HEK293 (cell line): Measurements from ENCODE around the gene APEX1.

Experiments used
- CTCF ChIA-PET: fragments of 350-600 bp; formaldehyde crosslinking; extraction: SDS; loops from one replicate; lab custom pipeline; 2021; ENCODE audit warnings: antibody characterized with exemption; lab: Yijun Ruan, JAX
- POLR2A ChIA-PET: fragments of 300-600 bp; formaldehyde crosslinking; extraction: SDS; loops from one replicate; lab custom pipeline; 2020; ENCODE audit warnings: antibody characterized with exemption, inconsistent platforms; lab: Yijun Ruan, JAX
- H3K27ac ChIP-seq: fragments of 200-500 bp; sonication (Bioruptor generic); 2 replicates; pipeline ENCODE4 v1.5.1; 2014; ENCODE audit warnings: low read depth, low read length, control low read depth, inconsistent platforms; ENCODE audit errors: extremely low read depth
- H3K36me3 ChIP-seq, 2 experiments: fragments of 200-500 bp in 1 of 2; sonication (Bioruptor generic) in 1 of 2; 1 replicate in 1 of 2; 2 replicates in 1 of 2; pipeline ENCODE4 v1.5.1; 2014 to 2017; ENCODE audit warnings: inconsistent platforms in 2 of 2, low read length in 2 of 2; ENCODE audit not compliant: control insufficient read depth in 2 of 2, insufficient read depth in 1 of 2
- H3K4me1 ChIP-seq: fragments of 200-500 bp; sonication (Bioruptor generic); 2 replicates; pipeline ENCODE4 v1.5.1; 2014; ENCODE audit warnings: mild to moderate bottlenecking, low read length, inconsistent platforms; ENCODE audit not compliant: control insufficient read depth, insufficient read depth
- H3K4me3 ChIP-seq: 2 replicates; pipeline ENCODE4 v1.5.1; 2011; ENCODE audit warnings: low read depth, mild to moderate bottlenecking, control low read depth, low read length, moderate library complexity
- H3K9me3 ChIP-seq: fragments of 200-500 bp; sonication (Bioruptor generic); 2 replicates; pipeline ENCODE4 v1.5.1; 2014; ENCODE audit warnings: low read depth, low read length, inconsistent platforms; ENCODE audit not compliant: control insufficient read depth, insufficient read depth
- GFI1B ChIP-seq: fragments of 450-650 bp; formaldehyde crosslinking; IDR thresholded peaks from 2 replicates; pipeline ENCODE4 v1.5.1; 2016; ENCODE audit warnings: missing biosample characterization, missing genetic modification characterization
- GLI4 ChIP-seq: fragments of 450-650 bp; formaldehyde crosslinking; IDR thresholded peaks from 2 replicates; pipeline ENCODE4 v1.5.1; 2016; ENCODE audit warnings: missing biosample characterization, missing genetic modification characterization
- GLIS1 ChIP-seq: fragments of 450-650 bp; formaldehyde crosslinking; IDR thresholded peaks from 2 replicates; pipeline ENCODE4 v1.5.1; 2016; ENCODE audit warnings: missing biosample characterization, missing genetic modification characterization
- HOXA7 ChIP-seq: sonication (generic); formaldehyde crosslinking; IDR thresholded peaks from 2 replicates; pipeline ENCODE4 v1.8.1; 2022; ENCODE audit warnings: missing genetic modification reagents, borderline replicate concordance
- OVOL3 ChIP-seq: fragments of 450-650 bp; formaldehyde crosslinking; IDR thresholded peaks from 2 replicates; pipeline ENCODE4 v1.5.1; 2016; ENCODE audit warnings: missing biosample characterization, missing genetic modification characterization
- PATZ1 ChIP-seq: fragments of 450-650 bp; formaldehyde crosslinking; IDR thresholded peaks from 2 replicates; pipeline ENCODE4 v1.5.1; 2016; ENCODE audit warnings: missing biosample characterization, missing genetic modification characterization
- SCRT1 ChIP-seq: fragments of 450-650 bp; formaldehyde crosslinking; IDR thresholded peaks from 2 replicates; pipeline ENCODE4 v1.5.1; 2016; ENCODE audit warnings: missing biosample characterization, missing genetic modification characterization, borderline replicate concordance
- SP3 ChIP-seq: fragments of 450-650 bp; formaldehyde crosslinking; IDR thresholded peaks from 2 replicates; pipeline ENCODE4 v1.5.1; 2016; ENCODE audit warnings: missing biosample characterization, missing genetic modification characterization
- ZBTB11 ChIP-seq: fragments of 450-650 bp; formaldehyde crosslinking; conservative IDR thresholded peaks from 2 replicates; pipeline ENCODE4 v1.5.1; 2016; ENCODE audit warnings: low read depth, missing biosample characterization, missing genetic modification characterization
- ZBTB8A ChIP-seq: fragments of 450-650 bp; formaldehyde crosslinking; IDR thresholded peaks from 2 replicates; pipeline ENCODE4 v1.5.1; 2016; ENCODE audit warnings: missing biosample characterization, missing genetic modification characterization
- ZNF132 ChIP-seq: fragments of 450-650 bp; formaldehyde crosslinking; IDR thresholded peaks from 2 replicates; pipeline ENCODE4 v1.5.1; 2017; ENCODE audit warnings: missing biosample characterization, missing genetic modification characterization, borderline replicate concordance
- ZNF155 ChIP-seq: fragments of 450-650 bp; formaldehyde crosslinking; IDR thresholded peaks from 2 replicates; pipeline ENCODE4 v1.5.1; 2016; ENCODE audit warnings: missing biosample characterization, missing genetic modification characterization
- ZNF239 ChIP-seq: fragments of 450-650 bp; formaldehyde crosslinking; IDR thresholded peaks from 2 replicates; pipeline ENCODE4 v1.5.1; 2016; ENCODE audit warnings: missing biosample characterization, missing genetic modification characterization
- ZNF26 ChIP-seq: fragments of 450-650 bp; formaldehyde crosslinking; IDR thresholded peaks from 2 replicates; pipeline ENCODE4 v1.5.1; 2016; ENCODE audit warnings: missing biosample characterization, missing genetic modification characterization
- ZNF354C ChIP-seq: fragments of 450-650 bp; formaldehyde crosslinking; IDR thresholded peaks from 2 replicates; pipeline ENCODE4 v1.5.1; 2016; ENCODE audit warnings: missing biosample characterization, missing genetic modification characterization, low read depth, borderline replicate concordance
- ZNF366 ChIP-seq: fragments of 450-650 bp; formaldehyde crosslinking; conservative IDR thresholded peaks from 2 replicates; pipeline ENCODE4 v1.5.1; 2016; ENCODE audit warnings: missing biosample characterization, missing genetic modification characterization
- ZNF837 ChIP-seq: fragments of 450-650 bp; formaldehyde crosslinking; IDR thresholded peaks from 2 replicates; pipeline ENCODE4 v1.5.1; 2016; ENCODE audit warnings: missing biosample characterization, missing genetic modification characterization
- ZSCAN30 ChIP-seq: fragments of 450-650 bp; IDR thresholded peaks from 2 replicates; pipeline ENCODE4 v1.5.1; 2018; ENCODE audit warnings: missing biosample characterization, mild to moderate bottlenecking, missing genetic modification characterization, moderate library complexity
- TF ChIP-seq, protein P1 (sequence below): fragments of 450-650 bp; formaldehyde crosslinking; IDR thresholded peaks from 2 replicates; pipeline ENCODE4 v1.5.1; 2017; ENCODE audit warnings: missing biosample characterization, missing genetic modification characterization

The APEX1 gene

DNA sequence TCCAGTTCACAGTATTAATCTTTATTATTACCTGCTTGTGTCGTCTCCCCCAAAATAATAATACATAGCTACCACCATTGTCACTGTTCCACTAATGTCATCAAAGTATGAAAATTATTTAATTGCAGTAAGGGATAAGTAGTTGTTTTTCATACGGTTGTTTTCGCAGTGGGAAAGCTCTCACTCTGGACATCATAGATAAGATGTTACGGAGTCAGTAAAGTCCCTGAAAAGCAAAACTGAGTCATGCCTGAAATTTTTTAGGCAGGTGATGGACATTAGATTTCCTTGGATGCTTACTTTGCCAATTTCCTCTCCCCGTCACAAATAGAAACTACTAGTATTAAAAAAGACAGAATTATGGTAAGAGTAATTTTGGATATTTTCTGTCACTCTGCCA is 27.4 kb downstream of the APEX1 start:
- H3K4me3 ChIP-seq: no peak overlapping the region
- no peaks in the 10 kb centered on the region for H3K4me1 ChIP-seq
- peaks cover 2 to 13% of the 10 kb centered on the region in 2 experiments for H3K36me3 ChIP-seq
- TF ChIP-seq ZBTB11 (no peak), SCRT1 (no peak), ZNF26 (no peak)
- POLR2A ChIA-PET: interaction anchor here (1.0 kb wide), 1 partner anchor 13 kb away, joined by 3 read pairs; no protein-coding TSS in a partner anchor
- CTCF ChIA-PET: interaction anchor here (0.5 kb wide), 1 partner anchor 48 kb away, joined by 3 read pairs; no protein-coding TSS in a partner anchor
- H3K9me3 ChIP-seq: no peaks in the 10 kb centered on the region
- H3K27ac ChIP-seq: no peak overlapping the region

DNA sequence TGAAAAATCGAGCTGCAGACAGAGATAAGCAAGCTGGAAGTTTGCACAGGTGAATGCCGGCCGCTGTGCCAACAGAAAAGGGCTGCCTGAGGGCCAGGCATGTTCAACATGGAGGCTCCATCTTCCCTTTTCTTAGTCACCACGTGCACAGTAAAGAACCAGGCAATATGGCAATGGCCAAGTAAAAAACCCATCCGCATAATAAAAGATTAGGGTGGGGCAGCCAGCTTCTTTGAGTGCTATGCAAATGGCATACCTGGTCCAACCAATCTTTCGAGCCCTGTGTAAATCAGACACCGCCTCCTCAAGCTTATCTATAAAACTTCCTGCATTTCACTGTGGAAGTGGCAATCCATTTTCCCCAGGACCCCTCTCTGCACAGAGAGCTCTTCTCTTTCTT is 30.9 kb downstream of the APEX1 start:
- H3K27ac ChIP-seq: no peak overlapping the region
- no peaks in the 10 kb centered on the region for H3K4me1 ChIP-seq
- H3K9me3 ChIP-seq: no peaks in the 10 kb centered on the region
- ChIA-PET POLR2A (interaction anchor here (0.9 to 1.1 kb wide), 2 partner anchors 16 to 24 kb away, joined by 3 to 4 read pairs; partner anchors contain the start of gene PIP4P1), CTCF (interaction anchor here (1.1 kb wide), 1 partner anchor 650 kb away, joined by 3 read pairs; no protein-coding TSS in a partner anchor)
- H3K36me3 ChIP-seq: no peaks in the 10 kb centered on the region
- no peak for TF ChIP-seq ZNF239
- TF ChIP-seq PATZ1: no peak
- no peak for TF ChIP-seq ZNF354C (tag by site-specific recombination)
- no peak for TF ChIP-seq SP3
- no peak for TF ChIP-seq GFI1B (tag by site-specific recombination)
- no peak overlapping the region for H3K4me3 ChIP-seq

GRCh38 chr14:20486684-20487395 is 31.8 kb downstream of the APEX1 start:
- ChIA-PET POLR2A (interaction anchor here (0.7 to 1.1 kb wide), 3 partner anchors 17 to 25 kb away, joined by 3 to 4 read pairs (median 3); partner anchors contain the start of gene PIP4P1), CTCF (interaction anchor here (0.6 to 1.1 kb wide), 3 partner anchors 38 to 649 kb away, joined by 3 read pairs; no protein-coding TSS in a partner anchor)
- no peak overlapping the region for H3K4me3 ChIP-seq
- TF ChIP-seq GLIS1 (no peak), ZNF366 (tag by site-specific recombination) (no peak), ZNF132 (tag by site-specific recombination) (no peak), OVOL3 (tag by site-specific recombination) (no peak), ZSCAN30 (tag by site-specific recombination) (no peak), GLI4 (tag by site-specific recombination) (no peak), ZNF837 (tag by site-specific recombination) (no peak), ZBTB11 (no peak), HOXA7 (CRISPR knock-in tag) (no peak), ZBTB8A (no peak), ZNF155 (tag by site-specific recombination) (no peak)
- TF ChIP-seq, protein P1, sequence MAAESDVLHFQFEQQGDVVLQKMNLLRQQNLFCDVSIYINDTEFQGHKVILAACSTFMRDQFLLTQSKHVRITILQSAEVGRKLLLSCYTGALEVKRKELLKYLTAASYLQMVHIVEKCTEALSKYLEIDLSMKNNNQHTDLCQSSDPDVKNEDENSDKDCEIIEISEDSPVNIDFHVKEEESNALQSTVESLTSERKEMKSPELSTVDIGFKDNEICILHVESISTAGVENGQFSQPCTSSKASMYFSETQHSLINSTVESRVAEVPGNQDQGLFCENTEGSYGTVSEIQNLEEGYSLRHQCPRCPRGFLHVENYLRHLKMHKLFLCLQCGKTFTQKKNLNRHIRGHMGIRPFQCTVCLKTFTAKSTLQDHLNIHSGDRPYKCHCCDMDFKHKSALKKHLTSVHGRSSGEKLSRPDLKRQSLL (tag by site-specific recombination): no peak

More at GRCh38 chr14:20486684-20487395, 31.8 kb downstream of the APEX1 start:
- H3K36me3 ChIP-seq: no peaks in the 10 kb centered on the region
- no peak overlapping the region for H3K27ac ChIP-seq
- no peaks in the 10 kb centered on the region for H3K9me3 ChIP-seq
- H3K4me1 ChIP-seq: no peaks in the 10 kb centered on the region
